Measurements from ENCODE around the gene VIPR1.

The VIPR1 gene

GRCh38 chr3:42502429-42503250 lies at the start of gene VIPR1:
Gene VIPR1, plus strand, starts transcription at chr3:42502643. Its CDS starts 93 bp downstream, at chr3:42502736.
- DNase-seq: peak; percentile 98

GRCh38 chr3:42456211-42456610 lies 46.2 kb upstream of the VIPR1 start:
- DNase-seq: no peak

GRCh38 chr3:42459151-42459550 lies 43.3 kb upstream of the VIPR1 start:
- no peak for DNase-seq

- DNase-seq: no peak
Observed at GRCh38 chr3:42461762-42462161, 40.7 kb upstream of the VIPR1 start.

GRCh38 chr3:42463093-42463492 lies 39.4 kb upstream of the VIPR1 start:
- no peak for DNase-seq

- DNase-seq: no peak
Observed at GRCh38 chr3:42468111-42468510, 34.3 kb upstream of the VIPR1 start.

GRCh38 chr3:42472555-42472954 lies 29.9 kb upstream of the VIPR1 start:
- DNase-seq: no peak

GRCh38 chr3:42473083-42473932 lies 29.1 kb upstream of the VIPR1 start:
- DNase-seq: no peak

GRCh38 chr3:42476225-42477125 lies 26.0 kb upstream of the VIPR1 start:
- DNase-seq: no peak

GRCh38 chr3:42477696-42478095 lies 24.7 kb upstream of the VIPR1 start:
- DNase-seq: no peak

- DNase-seq: no peak
Observed at GRCh38 chr3:42478830-42479229, 23.6 kb upstream of the VIPR1 start.

- no peak for DNase-seq
Observed at GRCh38 chr3:42486814-42487565, 15.5 kb upstream of the VIPR1 start.

GRCh38 chr3:42488687-42489086 lies 13.8 kb upstream of the VIPR1 start:
- no peak for DNase-seq

- DNase-seq: no peak
Observed at GRCh38 chr3:42489116-42489936, 13.1 kb upstream of the VIPR1 start.

GRCh38 chr3:42489937-42490227 lies 12.6 kb upstream of the VIPR1 start:
- no peak for DNase-seq

- no peak for DNase-seq
Observed at GRCh38 chr3:42490243-42490642, 12.2 kb upstream of the VIPR1 start.

- DNase-seq: no peak
Observed at GRCh38 chr3:42491881-42492507, 10.4 kb upstream of the VIPR1 start.

- no peak for DNase-seq
Observed at GRCh38 chr3:42492508-42493080, 9.8 kb upstream of the VIPR1 start.

- DNase-seq: no peak
Observed at GRCh38 chr3:42493126-42493797, 9.2 kb upstream of the VIPR1 start.

- no peak for DNase-seq
Observed at GRCh38 chr3:42493798-42494151, 8.7 kb upstream of the VIPR1 start.
